GM23248 (cell line): ENCODE measurements around the gene ITPKB. TPM values are rescaled to one million over a fixed set of nuclear protein-coding genes. Genes with fewer than 3 reads are reported as not detected.
"Not testable (repeated sequence)": the region's sequence is repeated elsewhere in the genome, so short reads cannot be mapped to it uniquely, and the experiment has no call there.

Source experiments
- DNase-seq: peaks from one replicate; pipeline ENCODE4 v3.0.0-alpha.2; 2015
- H2AFZ ChIP-seq: fragments of 200-600 bp; sonication (generic); 2 replicates; pipeline ENCODE4 v1.6.1; 2016; ENCODE audit warnings: antibody characterized with exemption
- H3F3A ChIP-seq: fragments of 200-600 bp; sonication (generic); 2 replicates; pipeline ENCODE4 v1.6.1; 2016; ENCODE audit warnings: mild to moderate bottlenecking, antibody characterized with exemption, mixed run types; ENCODE audit not compliant: insufficient read depth
- H3K27ac ChIP-seq: fragments of 200-600 bp; sonication (generic); 2 replicates; pipeline ENCODE4 v1.5.1; 2016; ENCODE audit warnings: mild to moderate bottlenecking
- H3K27me3 ChIP-seq: fragments of 200-600 bp; sonication (generic); replicated peaks from 2 replicates; pipeline ENCODE4 v1.6.1; 2016; ENCODE audit warnings: mild to moderate bottlenecking; ENCODE audit not compliant: insufficient read depth
- H3K36me3 ChIP-seq: fragments of 200-600 bp; sonication (generic); 2 replicates; pipeline ENCODE4 v1.6.1; 2016; ENCODE audit warnings: low read depth, mild to moderate bottlenecking
- H3K4me1 ChIP-seq: fragments of 200-600 bp; sonication (generic); 2 replicates; pipeline ENCODE4 v1.6.1; 2016; ENCODE audit warnings: mild to moderate bottlenecking; ENCODE audit not compliant: insufficient read depth
- H3K4me2 ChIP-seq: fragments of 200-600 bp; sonication (generic); one replicate; pipeline ENCODE4 v1.6.1; 2016; ENCODE audit warnings: mild to moderate bottlenecking; ENCODE audit not compliant: unreplicated experiment
- H3K4me3 ChIP-seq: fragments of 200-600 bp; sonication (generic); 2 replicates; pipeline ENCODE4 v1.5.1; 2016; ENCODE audit warnings: mild to moderate bottlenecking
- H3K79me2 ChIP-seq: fragments of 200-600 bp; sonication (generic); 2 replicates; pipeline ENCODE4 v1.6.1; 2016; ENCODE audit warnings: mild to moderate bottlenecking; ENCODE audit not compliant: insufficient read depth
- H3K9ac ChIP-seq: fragments of 200-600 bp; sonication (generic); 2 replicates; pipeline ENCODE4 v1.6.1; 2016; ENCODE audit warnings: mild to moderate bottlenecking
- H3K9me2 ChIP-seq: fragments of 200-600 bp; sonication (generic); 2 replicates; pipeline ENCODE4 v1.6.1; 2016; ENCODE audit warnings: mixed run types, mild to moderate bottlenecking, moderate library complexity; ENCODE audit not compliant: insufficient read depth
- H3K9me3 ChIP-seq: fragments of 200-600 bp; sonication (generic); one replicate; pipeline ENCODE4 v1.6.1; 2017; ENCODE audit warnings: low read depth
- H4K20me1 ChIP-seq: fragments of 200-600 bp; sonication (generic); 2 replicates; pipeline ENCODE4 v1.6.0; 2016; ENCODE audit not compliant: insufficient read depth
- EZH2 ChIP-seq: fragments of 200-600 bp; sonication (generic); IDR thresholded peaks from 2 replicates; pipeline ENCODE4 v1.6.1; 2018; ENCODE audit warnings: antibody characterized with exemption, mild to moderate bottlenecking; ENCODE audit not compliant: insufficient read depth, poor library complexity, severe bottlenecking
- EZH2phosphoT487 ChIP-seq: fragments of 200-600 bp; sonication (generic); IDR thresholded peaks from 2 replicates; pipeline ENCODE4 v1.6.1; 2018; ENCODE audit warnings: antibody characterized with exemption, moderate library complexity, mild to moderate bottlenecking, low read depth; ENCODE audit not compliant: insufficient read depth
- WGBS, 2 experiments: methylation state at CpG; one replicate each; pipeline ENCODE4 v1.1.6; 2015 to 2017; ENCODE audit warnings: low lambda C conversion rate in 2 of 2, low coverage in 1 of 2; ENCODE audit errors: missing lambda C conversion rate in 2 of 2; 5-methylcytosine and 5-hydroxymethylcytosine counted together
- in situ Hi-C: fragments of 300-500 bp; cut with MboI; formaldehyde crosslinking; loops from 2 replicates; pipeline ENCODE4 v1.15.0; 2020
- polyA plus RNA-seq: library from polyadenylated mRNA; unstranded; fragments of >200 nt; fragmentation: Nextera tagmentation; extraction: Ambion mirVana; gene quantifications from 2 replicates; pipeline ENCODE4 v1.2.1, GENCODE V29; 2016
- total RNA-seq: library from RNA; depleted of rRNA; stranded (reverse); fragments of >200 nt; shearing (Covaris generic); gene quantifications from 2 replicates; pipeline ENCODE4 v1.2.3, GENCODE V29; 2014

Gene ITPKB
- total and polyA plus RNA-seq, 2 experiments from 2014 or later, result 0.26 to 0.86 TPM

DNA sequence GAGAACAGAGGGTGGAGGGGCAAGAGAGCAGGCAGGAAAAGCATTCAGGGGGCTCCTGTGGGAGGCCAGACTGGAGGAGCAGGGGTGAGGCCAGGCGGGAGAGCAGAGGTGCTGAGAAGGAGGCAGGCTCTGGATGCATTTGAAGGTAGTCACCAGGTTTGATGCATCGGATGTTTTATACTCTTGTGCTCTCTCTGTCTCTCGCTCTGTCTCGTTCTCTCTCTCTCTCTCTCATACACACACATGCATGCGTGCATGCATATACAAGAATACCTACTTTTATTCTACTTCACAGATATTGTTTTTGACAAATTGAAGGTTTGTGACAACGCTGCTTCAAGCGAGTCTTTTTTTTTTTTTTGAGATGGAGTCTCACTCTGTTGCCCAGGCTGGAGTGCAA, 15.0 kb upstream of the ITPKB start:
- Histone ChIP-seq H3K79me2 (no peaks in the 10 kb centered on the region), H3K9me3 (no peaks in the 10 kb centered on the region), H2AFZ (no peak overlapping the region), H3K27me3 (peaks cover 6% of the 10 kb centered on the region; the same call in 1 of the 2 replicates), H3K4me1 (no peaks in the 10 kb centered on the region), H3K27ac (no peak overlapping the region), H3K4me2 (no peak overlapping the region), H3K4me3 (no peak overlapping the region), H3K9me2 (no peaks in the 10 kb centered on the region), H3K36me3 (no peaks in the 10 kb centered on the region), H3F3A (no peaks in the 10 kb centered on the region), H4K20me1 (no peaks in the 10 kb centered on the region), H3K9ac (no peak overlapping the region)
- no peak for TF ChIP-seq EZH2phosphoT487
- no peak for TF ChIP-seq EZH2
- in situ Hi-C loops, result no loop called here
- WGBS, 2 experiments, result 80 to 81% methylated on average over 6 to 7 of the region's 7 CpGs
- no peak for DNase-seq

DNA sequence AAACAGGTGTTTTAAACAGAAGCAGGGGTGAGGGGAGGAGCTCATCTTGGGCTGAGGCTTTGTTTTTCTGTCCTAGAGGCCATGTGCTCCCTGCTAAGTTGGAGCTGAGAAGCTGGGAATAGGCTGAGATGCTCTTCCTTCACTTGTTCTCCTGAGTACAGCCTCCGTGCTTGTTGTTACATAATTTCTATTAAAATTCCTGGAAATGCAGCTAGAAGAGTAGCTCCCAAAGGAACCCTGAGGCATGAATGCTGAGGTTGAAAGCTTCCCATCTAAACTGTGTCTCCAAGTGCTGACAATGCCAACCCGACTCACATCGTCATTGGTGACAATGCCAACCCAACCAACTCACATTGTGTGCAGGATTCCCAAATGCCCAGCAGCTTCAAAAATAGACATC, 12.6 kb upstream of the ITPKB start:
- Histone ChIP-seq H4K20me1 (no peaks in the 10 kb centered on the region), H3K9me3 (no peaks in the 10 kb centered on the region), H3K4me1 (no peaks in the 10 kb centered on the region), H3K9ac (no peak overlapping the region), H3K27me3 (peaks cover 6% of the 10 kb centered on the region; the same call in 1 of the 2 replicates), H3K79me2 (no peaks in the 10 kb centered on the region), H2AFZ (no peak overlapping the region), H3K36me3 (no peaks in the 10 kb centered on the region), H3K4me3 (no peak overlapping the region), H3K27ac (no peak overlapping the region), H3K9me2 (no peaks in the 10 kb centered on the region), H3K4me2 (no peak overlapping the region), H3F3A (no peaks in the 10 kb centered on the region)
- TF ChIP-seq EZH2phosphoT487 (no peak), EZH2 (no peak)
- in situ Hi-C loops, result no loop called here
- WGBS, 2 experiments, result 49 to 52% methylated on average over 3 of the region's 3 CpGs
- DNase-seq, result no peak

DNA sequence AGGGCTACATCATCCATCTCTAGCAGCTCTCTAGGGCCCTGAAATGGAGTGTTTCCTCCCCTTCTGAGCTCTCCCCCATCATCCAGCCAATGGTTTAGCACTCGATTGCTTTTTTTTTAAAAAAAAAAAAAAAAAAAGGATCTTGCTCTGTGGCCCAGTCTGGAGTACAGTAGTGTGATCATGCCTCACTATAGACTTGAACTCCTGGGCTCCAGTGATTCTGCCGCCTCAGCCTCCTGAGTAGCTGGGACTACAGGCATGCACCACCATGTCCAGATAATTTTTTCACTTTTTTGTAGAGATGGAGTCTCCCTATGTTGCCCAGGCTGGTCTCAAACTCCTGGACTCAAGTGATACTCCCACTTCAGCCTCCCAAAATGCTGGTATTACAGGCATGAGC, 12.1 kb upstream of the ITPKB start:
- H3K9me3 ChIP-seq, result no peaks in the 10 kb centered on the region
- DNase-seq, result no peak
- H3F3A ChIP-seq, result no peaks in the 10 kb centered on the region
- no peak overlapping the region for H2AFZ ChIP-seq
- no peak overlapping the region for H3K9ac ChIP-seq
- no peaks in the 10 kb centered on the region for H4K20me1 ChIP-seq
- H3K9me2 ChIP-seq, result no peaks in the 10 kb centered on the region
- no peak overlapping the region for H3K27ac ChIP-seq
- H3K4me1 ChIP-seq, result no peaks in the 10 kb centered on the region
- H3K79me2 ChIP-seq, result no peaks in the 10 kb centered on the region
- TF ChIP-seq EZH2phosphoT487, result no peak
- TF ChIP-seq EZH2, result no peak
- 60 to 63% methylated on average over 2 of the region's 2 CpGs for WGBS, 2 experiments
- no peaks in the 10 kb centered on the region for H3K36me3 ChIP-seq
- H3K27me3 ChIP-seq, result peaks cover 6% of the 10 kb centered on the region; the same call in 1 of the 2 replicates
- in situ Hi-C loops, result no loop called here
- no peak overlapping the region for H3K4me2 ChIP-seq
- no peak overlapping the region for H3K4me3 ChIP-seq

DNA sequence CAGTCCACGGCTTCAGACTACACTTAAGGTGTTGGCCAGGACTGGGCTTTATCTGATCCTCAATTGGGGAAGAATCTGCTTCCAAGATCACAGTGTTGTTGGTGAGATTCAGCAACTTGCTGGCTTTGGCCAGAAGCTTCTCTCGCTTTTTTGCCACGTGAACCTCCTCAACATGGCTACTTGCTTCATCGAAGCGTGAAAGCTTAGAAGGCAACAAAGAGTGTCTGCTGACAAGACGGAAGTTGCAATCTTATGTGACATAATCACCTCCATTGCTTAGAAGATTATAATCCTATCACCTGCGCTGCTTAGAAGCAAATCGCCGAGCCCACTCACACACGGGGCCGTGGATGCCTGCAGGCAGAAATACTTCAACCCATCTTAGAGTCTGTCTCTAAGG, 10.4 kb upstream of the ITPKB start:
- H4K20me1 ChIP-seq, result no peaks in the 10 kb centered on the region
- no peaks in the 10 kb centered on the region for H3K9me2 ChIP-seq
- no peak overlapping the region for H2AFZ ChIP-seq
- H3K27ac ChIP-seq, result no peak overlapping the region
- no peak overlapping the region for H3K4me2 ChIP-seq
- no peak overlapping the region for H3K9ac ChIP-seq
- no peak for DNase-seq
- H3K4me1 ChIP-seq, result no peaks in the 10 kb centered on the region
- 74 to 75% methylated on average over 11 of the region's 11 CpGs for WGBS, 2 experiments
- H3K4me3 ChIP-seq, result no peak overlapping the region
- no peak for TF ChIP-seq EZH2
- TF ChIP-seq EZH2phosphoT487, result no peak
- no peaks in the 10 kb centered on the region for H3K9me3 ChIP-seq
- H3F3A ChIP-seq, result no peaks in the 10 kb centered on the region
- in situ Hi-C loops, result no loop called here
- no peaks in the 10 kb centered on the region for H3K36me3 ChIP-seq
- H3K27me3 ChIP-seq, result peaks cover 6% of the 10 kb centered on the region; the same call in 1 of the 2 replicates
- H3K79me2 ChIP-seq, result no peaks in the 10 kb centered on the region

DNA sequence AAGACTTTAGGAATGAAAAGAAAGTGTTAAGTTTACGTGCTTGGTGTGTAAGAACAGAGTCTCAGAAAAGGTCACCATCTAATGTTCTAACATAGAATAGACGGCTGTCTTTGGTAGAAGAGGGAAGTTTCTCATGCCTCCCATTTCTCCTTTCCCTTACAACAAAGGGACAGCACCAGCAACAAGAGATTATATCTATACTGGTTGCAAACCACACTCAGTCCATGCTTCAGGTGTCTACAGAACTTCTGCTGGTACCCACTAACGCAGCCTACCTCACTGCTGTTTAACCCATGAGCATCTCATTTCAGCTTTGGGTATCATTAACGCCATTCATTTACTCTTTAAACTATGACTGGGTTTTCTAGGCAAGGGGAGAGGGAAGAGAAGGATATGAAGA, 9.2 kb upstream of the ITPKB start:
- in situ Hi-C loops, result no loop called here
- H3F3A ChIP-seq, result no peaks in the 10 kb centered on the region
- WGBS, 2 experiments, result 59% methylated on average over 4 of the region's 4 CpGs

DNA sequence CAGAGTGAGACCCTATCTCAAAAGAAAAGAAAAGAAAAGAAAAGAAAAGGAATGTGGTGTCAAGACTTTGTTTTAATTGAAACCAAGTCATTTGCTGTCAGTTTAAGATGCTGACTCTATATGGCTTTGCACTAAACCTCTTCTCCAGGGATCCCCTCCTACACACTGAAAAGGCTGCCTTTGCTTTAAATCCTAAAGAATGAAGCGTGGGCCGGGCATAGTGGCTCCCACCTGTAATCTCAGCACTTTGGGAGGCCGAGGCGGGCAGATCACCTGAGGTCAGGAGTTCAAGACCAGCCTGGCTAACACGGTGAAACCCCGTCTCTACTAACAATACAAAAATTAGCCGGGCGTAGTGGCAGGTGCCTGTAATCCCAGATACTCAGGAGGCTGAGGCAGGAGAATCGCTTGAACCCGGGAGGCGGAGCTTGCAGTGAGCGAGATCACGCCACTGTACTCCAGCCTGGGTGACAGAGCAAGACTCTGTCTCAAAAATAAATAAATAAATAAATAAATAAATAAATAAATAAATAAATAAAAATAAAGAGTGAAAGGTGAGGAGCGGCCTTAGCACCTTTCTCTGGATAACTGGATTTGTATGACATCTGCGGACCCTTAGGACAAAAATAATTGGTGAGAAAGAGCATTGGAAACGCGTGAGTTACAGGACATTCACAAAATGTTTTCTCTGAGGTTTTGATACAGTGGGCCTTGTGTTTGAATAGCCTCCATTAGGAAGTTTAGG, 8.6 kb upstream of the ITPKB start:
- H3K4me1 ChIP-seq, H2AFZ ChIP-seq, H4K20me1 ChIP-seq, H3K79me2 ChIP-seq, H3K27ac ChIP-seq, H3K36me3 ChIP-seq, H3K4me2 ChIP-seq, H3K4me3 ChIP-seq, DNase-seq, H3K27me3 ChIP-seq, in situ Hi-C loops, H3F3A ChIP-seq, H3K9ac ChIP-seq, H3K9me3 ChIP-seq, H3K9me2 ChIP-seq: not testable (repeated sequence)
- WGBS, 2 experiments, result 81 to 85% methylated on average over 17 of the region's 17 CpGs

More for the DNA sequence above, 9.2 kb upstream of the ITPKB start:
- Histone ChIP-seq H3K79me2 (no peaks in the 10 kb centered on the region), H3K9ac (no peak overlapping the region), H3K4me3 (no peak overlapping the region), H3K27me3 (peaks cover 6% of the 10 kb centered on the region; the same call in 1 of the 2 replicates), H3K4me2 (no peak overlapping the region), H3K36me3 (no peaks in the 10 kb centered on the region), H4K20me1 (no peaks in the 10 kb centered on the region), H3K4me1 (no peaks in the 10 kb centered on the region), H2AFZ (no peak overlapping the region), H3K9me2 (no peaks in the 10 kb centered on the region), H3K27ac (no peak overlapping the region), H3K9me3 (no peaks in the 10 kb centered on the region)
- DNase-seq, result no peak
- no peak for TF ChIP-seq EZH2
- no peak for TF ChIP-seq EZH2phosphoT487
